ENCODE results near the gene PPFIBP2. TPM values are rescaled to one million over a fixed set of nuclear protein-coding genes. Genes with fewer than 3 reads are reported as not detected.

Gene PPFIBP2
- total and polyA plus RNA-seq, 12 donors = 6.4 to 40.7 (median 21.4) TPM

- H3K4me1 ChIP-seq = peaks cover 0 to 30% (median 12%) of the 10 kb centered on the region in 9 donors
- peak in 1 of 8 donors; percentile 53 for ATAC-seq
- no peak overlapping the region for H3K27ac ChIP-seq
- 70 to 75% methylated on average over 4 of the region's 4 CpGs for WGBS, 2 donors
- no peaks in the 10 kb centered on the region for H3K27me3 ChIP-seq
- TF ChIP-seq CTCF (IDR thresholded peaks at IDR 0.05) = no peak
- intact Hi-C loops (cut with DNase I) = no loop called here
- H3K36me3 ChIP-seq = peaks cover 0 to 89% (median 41%) of the 10 kb centered on the region in 9 donors
- no peak overlapping the region for H3K4me3 ChIP-seq
- peak; percentile 36 to 56 for DNase-seq
- H3K9me3 ChIP-seq = no peaks in the 10 kb centered on the region
Measured at GRCh38 chr11:7635137-7635536, 121.3 kb downstream of the PPFIBP2 start.

GRCh38 chr11:7635708-7636107, 121.9 kb downstream of the PPFIBP2 start:
- H3K36me3 ChIP-seq = peaks cover 0 to 88% (median 41%) of the 10 kb centered on the region in 9 donors
- peaks cover 0 to 28% (median 12%) of the 10 kb centered on the region in 9 donors for H3K4me1 ChIP-seq
- H3K9me3 ChIP-seq = no peaks in the 10 kb centered on the region
- H3K4me3 ChIP-seq = no peak overlapping the region
- intact Hi-C loops (cut with DNase I) = no loop called here
- DNase-seq = no peak
- 93% methylated on average over 4 of the region's 4 CpGs for WGBS, 2 donors
- no peaks in the 10 kb centered on the region for H3K27me3 ChIP-seq
- no peak for ATAC-seq
- H3K27ac ChIP-seq = no peak overlapping the region
- no peak for TF ChIP-seq CTCF (IDR thresholded peaks at IDR 0.05)

GRCh38 chr11:7636350-7636749, 122.6 kb downstream of the PPFIBP2 start:
- Histone ChIP-seq H3K36me3 (peaks cover 0 to 88% (median 41%) of the 10 kb centered on the region in 9 donors), H3K4me3 (no peak overlapping the region), H3K27ac (no peak overlapping the region), H3K4me1 (peaks cover 0 to 28% (median 12%) of the 10 kb centered on the region in 9 donors), H3K27me3 (no peaks in the 10 kb centered on the region), H3K9me3 (no peaks in the 10 kb centered on the region)
- ATAC-seq (no peak), DNase-seq (no peak)
- intact Hi-C loops (cut with DNase I) = no loop called here
- no peak for TF ChIP-seq CTCF (IDR thresholded peaks at IDR 0.05)
- WGBS, 2 donors = 78 to 90% methylated on average over 6 of the region's 6 CpGs

GRCh38 chr11:7637447-7638157, 123.8 kb downstream of the PPFIBP2 start:
- intact Hi-C loops (cut with DNase I) = no loop called here
- Histone ChIP-seq H3K9me3 (no peaks in the 10 kb centered on the region), H3K36me3 (peaks cover 0 to 88% (median 42%) of the 10 kb centered on the region in 9 donors), H3K4me1 (peaks cover 0 to 28% (median 12%) of the 10 kb centered on the region in 9 donors), H3K27me3 (no peaks in the 10 kb centered on the region), H3K4me3 (no peak overlapping the region), H3K27ac (peak overlapping the region in 9 of 10 donors; percentile 17 to 73 (median 68))
- ATAC-seq (peak; percentile 72 to 89 (median 79)), DNase-seq (peak in 1 of 2 donors; percentile 41)
- 70 to 72% methylated on average over 7 of the region's 7 CpGs for WGBS, 2 donors
- TF ChIP-seq CTCF (IDR thresholded peaks at IDR 0.05) = no peak

Measured in heart right ventricle (tissue), 16 donors.